HG03565 (cell line): Measurements from ENCODE around the gene CRACR2A.

Experiments
- ATAC-seq: cut with Tn5 transposase; IDR thresholded peaks from one replicate; pipeline ENCODE4 v1.9.1; 2021; ENCODE audit warnings: mild to moderate bottlenecking, moderate library complexity; ENCODE audit not compliant: unreplicated experiment

CRACR2A gene

DNA sequence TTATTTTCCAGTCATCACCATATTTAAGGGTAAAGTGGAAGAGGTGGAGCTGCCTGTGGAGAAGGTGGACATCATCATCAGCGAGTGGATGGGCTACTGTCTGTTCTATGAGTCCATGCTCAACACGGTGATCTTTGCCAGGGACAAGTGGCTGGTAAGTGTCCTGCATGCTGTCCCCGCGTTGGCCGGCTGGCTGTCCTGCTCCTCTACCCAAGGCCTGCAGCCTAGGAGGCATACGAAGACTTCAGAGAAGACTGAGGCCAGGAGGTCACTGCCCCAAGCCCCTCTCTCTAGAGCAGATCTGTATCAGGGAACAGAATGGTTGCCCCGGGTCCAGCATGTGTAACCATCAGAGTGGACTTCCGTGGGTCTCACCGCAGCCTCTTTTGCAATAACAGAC, 184.2 kb downstream of the CRACR2A start:
- no peak for ATAC-seq

DNA sequence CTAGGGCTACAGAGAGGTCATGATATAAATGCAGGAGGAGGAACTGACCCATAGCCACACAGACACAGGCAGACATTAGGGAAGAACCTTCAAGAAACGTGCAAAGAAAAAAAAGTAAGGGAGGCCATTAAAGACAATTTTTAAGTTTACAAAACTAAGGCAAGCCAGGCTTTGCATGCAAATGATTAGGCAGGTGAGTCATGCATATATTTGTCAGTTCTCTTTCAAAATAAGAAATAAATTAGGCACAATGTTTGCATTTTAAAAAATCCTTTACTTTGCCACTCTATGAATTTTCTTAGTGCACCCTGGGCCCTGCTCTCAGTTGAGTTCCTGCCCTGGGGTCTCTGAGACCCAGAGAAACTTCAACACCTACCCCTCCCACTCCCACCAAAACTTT, 186.9 kb downstream of the CRACR2A start:
- no peak for ATAC-seq
